SU-DHL-6 (cell line): ENCODE data around the gene ZNF689.

Experiments
- H2AFZ ChIP-seq: fragments of 200-600 bp; sonication (generic); 2 replicates; pipeline ENCODE4 v1.6.1; 2014; ENCODE audit warnings: low read depth, mild to moderate bottlenecking, moderate library complexity, mixed read lengths, antibody characterized with exemption, low read length; ENCODE audit not compliant: severe bottlenecking
- H3F3A ChIP-seq: fragments of 200-600 bp; shearing (Covaris generic); 2 replicates; pipeline ENCODE4 v1.6.0; 2016; ENCODE audit warnings: antibody characterized with exemption, mild to moderate bottlenecking; ENCODE audit not compliant: insufficient read depth
- H3K27ac ChIP-seq: fragments of 200-600 bp; sonication (generic); 2 replicates; pipeline ENCODE4 v1.5.1; 2016; ENCODE audit warnings: low read depth, mild to moderate bottlenecking, low read length, moderate library complexity, mixed read lengths
- H3K27me3 ChIP-seq: fragments of 200-600 bp; sonication (generic), shearing (Covaris generic); 2 replicates; pipeline ENCODE4 v1.6.0; 2014; ENCODE audit warnings: mild to moderate bottlenecking, low read length
- H3K36me3 ChIP-seq: fragments of 200-600 bp; sonication (generic); 2 replicates; pipeline ENCODE4 v1.6.1; 2014; ENCODE audit warnings: mild to moderate bottlenecking, low read length, mixed read lengths
- H3K4me2 ChIP-seq: fragments of 300-600, 200-600 bp; shearing (Covaris generic), sonication (generic); 2 replicates; pipeline ENCODE4 v1.6.0; 2014; ENCODE audit warnings: low read length, low read depth, mild to moderate bottlenecking; ENCODE audit not compliant: poor library complexity, severe bottlenecking
- H3K4me3 ChIP-seq: fragments of 200-600 bp; sonication (generic); 2 replicates; pipeline ENCODE4 v1.5.1; 2014; ENCODE audit warnings: antibody characterized with exemption, low read length, mild to moderate bottlenecking, mixed read lengths; ENCODE audit not compliant: insufficient read depth, poor library complexity, severe bottlenecking
- H3K79me2 ChIP-seq: fragments of 200-600 bp; sonication (generic); 2 replicates; pipeline ENCODE4 v1.6.1; 2014; ENCODE audit warnings: mild to moderate bottlenecking, low read length, moderate library complexity; ENCODE audit not compliant: insufficient read depth
- H3K9ac ChIP-seq: fragments of 200-600 bp; sonication (generic); 2 replicates; pipeline ENCODE4 v1.7.0; 2014; ENCODE audit warnings: mild to moderate bottlenecking, low read length
- H3K9me2 ChIP-seq: fragments of 200-600 bp; sonication (generic); replicated peaks from 2 replicates; pipeline ENCODE4 v1.6.1; 2014; ENCODE audit warnings: low read length; ENCODE audit not compliant: insufficient read depth
- H3K9me3 ChIP-seq: fragments of 200-600 bp; sonication (generic); 2 replicates; pipeline ENCODE4 v1.6.1; 2014; ENCODE audit warnings: low read length, mixed read lengths; ENCODE audit not compliant: insufficient read depth
- H4K20me1 ChIP-seq: fragments of 200-600 bp; sonication (generic); 2 replicates; pipeline ENCODE4 v1.6.1; 2014; ENCODE audit warnings: low read depth, mild to moderate bottlenecking, antibody characterized with exemption, low read length, moderate library complexity, mixed read lengths
- EZH2phosphoT487 ChIP-seq: fragments of 200-600 bp; sonication (generic), shearing (Covaris generic); conservative IDR thresholded peaks from 2 replicates; pipeline ENCODE4 v1.6.1; 2018; ENCODE audit warnings: mild to moderate bottlenecking, antibody characterized with exemption, low read length, moderate library complexity, mixed read lengths
- TF ChIP-seq, protein P1 (sequence below): fragments of 200-600 bp; sonication (generic); IDR thresholded peaks from one replicate; pipeline ENCODE4 v1.5.1; 2017; ENCODE audit warnings: antibody characterized with exemption, mild to moderate bottlenecking, low read length, moderate library complexity; ENCODE audit not compliant: insufficient read depth, poor library complexity, severe bottlenecking

ZNF689 gene

GRCh38 chr16:30561089-30561816 lies 48.9 kb downstream of the ZNF689 start:
- Histone ChIP-seq H3K79me2 (peaks cover 9% of the 10 kb centered on the region; the same call in 1 of the 2 replicates), H4K20me1 (no peaks in the 10 kb centered on the region), H2AFZ (no peak overlapping the region), H3K9me2 (no peaks in the 10 kb centered on the region), H3K27me3 (no peaks in the 10 kb centered on the region), H3F3A (peaks cover 5% of the 10 kb centered on the region; the same call in 1 of the 2 replicates), H3K4me3 (no peak overlapping the region), H3K36me3 (no peaks in the 10 kb centered on the region), H3K4me2 (no peak overlapping the region), H3K9me3 (no peaks in the 10 kb centered on the region), H3K27ac (no peak overlapping the region), H3K9ac (no peak overlapping the region)
- TF ChIP-seq, protein P1, sequence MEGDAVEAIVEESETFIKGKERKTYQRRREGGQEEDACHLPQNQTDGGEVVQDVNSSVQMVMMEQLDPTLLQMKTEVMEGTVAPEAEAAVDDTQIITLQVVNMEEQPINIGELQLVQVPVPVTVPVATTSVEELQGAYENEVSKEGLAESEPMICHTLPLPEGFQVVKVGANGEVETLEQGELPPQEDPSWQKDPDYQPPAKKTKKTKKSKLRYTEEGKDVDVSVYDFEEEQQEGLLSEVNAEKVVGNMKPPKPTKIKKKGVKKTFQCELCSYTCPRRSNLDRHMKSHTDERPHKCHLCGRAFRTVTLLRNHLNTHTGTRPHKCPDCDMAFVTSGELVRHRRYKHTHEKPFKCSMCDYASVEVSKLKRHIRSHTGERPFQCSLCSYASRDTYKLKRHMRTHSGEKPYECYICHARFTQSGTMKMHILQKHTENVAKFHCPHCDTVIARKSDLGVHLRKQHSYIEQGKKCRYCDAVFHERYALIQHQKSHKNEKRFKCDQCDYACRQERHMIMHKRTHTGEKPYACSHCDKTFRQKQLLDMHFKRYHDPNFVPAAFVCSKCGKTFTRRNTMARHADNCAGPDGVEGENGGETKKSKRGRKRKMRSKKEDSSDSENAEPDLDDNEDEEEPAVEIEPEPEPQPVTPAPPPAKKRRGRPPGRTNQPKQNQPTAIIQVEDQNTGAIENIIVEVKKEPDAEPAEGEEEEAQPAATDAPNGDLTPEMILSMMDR = no peak
- TF ChIP-seq EZH2phosphoT487 = no peak

DNA sequence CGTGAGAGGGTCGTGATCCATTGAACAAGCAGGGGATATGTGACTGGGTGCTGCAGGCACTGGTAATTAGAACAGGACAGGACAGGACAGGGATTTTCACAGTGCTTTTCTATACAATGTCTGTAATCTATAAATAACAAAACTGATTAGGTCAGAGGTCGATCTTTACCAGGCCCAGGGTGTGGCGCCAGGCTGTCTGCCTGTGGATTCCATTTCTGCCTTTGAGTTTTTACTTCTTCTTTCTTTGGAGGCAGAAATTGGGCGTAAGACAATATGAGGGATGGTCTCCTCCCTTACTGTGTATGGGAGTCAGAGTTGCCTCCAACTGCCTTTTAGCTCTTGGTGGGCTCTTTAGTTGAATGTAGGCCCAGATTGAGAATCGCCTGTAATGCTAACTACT lies 50.5 kb downstream of the ZNF689 start:
- H3K27me3 ChIP-seq = no peaks in the 10 kb centered on the region
- no peaks in the 10 kb centered on the region for H3K9me3 ChIP-seq
- no peaks in the 10 kb centered on the region for H3K36me3 ChIP-seq
- no peak overlapping the region for H3K9ac ChIP-seq
- H3K9me2 ChIP-seq = no peaks in the 10 kb centered on the region
- H3K27ac ChIP-seq = no peak overlapping the region
- no peak overlapping the region for H3K4me3 ChIP-seq
- H4K20me1 ChIP-seq = no peaks in the 10 kb centered on the region
- peaks cover 5% of the 10 kb centered on the region; the same call in 1 of the 2 replicates for H3F3A ChIP-seq
- H2AFZ ChIP-seq = no peak overlapping the region
- no peak for TF ChIP-seq EZH2phosphoT487
- TF ChIP-seq, protein P1 = no peak
- H3K79me2 ChIP-seq = peaks cover 15% of the 10 kb centered on the region; the same call in 1 of the 2 replicates
- no peak overlapping the region for H3K4me2 ChIP-seq

DNA sequence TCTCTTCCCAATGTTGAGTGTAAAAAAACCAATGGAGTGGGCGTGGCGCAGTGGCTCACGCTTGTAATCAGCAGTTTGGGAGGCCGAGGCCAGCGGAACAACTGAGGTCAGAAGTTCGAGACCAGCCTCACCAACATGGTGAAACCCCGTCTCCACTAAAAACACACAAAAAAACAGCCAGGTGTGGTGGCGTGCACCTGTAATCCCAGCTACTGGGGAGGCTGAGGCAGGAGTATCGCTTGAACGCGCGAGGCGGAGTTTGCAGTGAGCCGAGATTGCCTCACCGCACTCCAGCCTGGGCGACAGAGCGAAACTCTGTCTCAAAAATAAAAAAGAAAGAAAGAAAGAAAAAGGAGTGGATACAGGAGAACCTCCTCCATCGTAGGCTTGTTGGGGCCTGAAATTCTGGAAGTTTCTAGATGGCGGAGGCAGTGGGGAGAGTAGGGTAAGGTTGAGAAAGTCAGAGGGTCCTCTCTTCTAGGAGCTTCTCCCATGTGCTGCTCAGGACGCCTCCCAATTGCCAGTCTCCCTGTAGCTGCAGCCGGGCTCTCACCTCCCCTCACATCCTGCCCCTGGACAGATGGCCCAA lies 51.3 kb downstream of the ZNF689 start:
- Histone ChIP-seq H3F3A (peaks cover 5% of the 10 kb centered on the region; the same call in 1 of the 2 replicates), H3K9me2 (no peaks in the 10 kb centered on the region), H3K4me3 (no peak overlapping the region), H3K27me3 (no peaks in the 10 kb centered on the region), H3K9ac (peak overlapping the region; percentile 93), H3K9me3 (no peaks in the 10 kb centered on the region), H4K20me1 (no peaks in the 10 kb centered on the region), H3K27ac (peak overlapping the region; percentile 74), H3K36me3 (no peaks in the 10 kb centered on the region), H2AFZ (peak overlapping the region; percentile 88), H3K4me2 (peak overlapping the region; percentile 76), H3K79me2 (peaks cover 15% of the 10 kb centered on the region; the same call in 1 of the 2 replicates)
- TF ChIP-seq EZH2phosphoT487 = no peak
- TF ChIP-seq, protein P1 = no peak
